Measurements from ENCODE around the gene ETS2.

Gene ETS2

DNA sequence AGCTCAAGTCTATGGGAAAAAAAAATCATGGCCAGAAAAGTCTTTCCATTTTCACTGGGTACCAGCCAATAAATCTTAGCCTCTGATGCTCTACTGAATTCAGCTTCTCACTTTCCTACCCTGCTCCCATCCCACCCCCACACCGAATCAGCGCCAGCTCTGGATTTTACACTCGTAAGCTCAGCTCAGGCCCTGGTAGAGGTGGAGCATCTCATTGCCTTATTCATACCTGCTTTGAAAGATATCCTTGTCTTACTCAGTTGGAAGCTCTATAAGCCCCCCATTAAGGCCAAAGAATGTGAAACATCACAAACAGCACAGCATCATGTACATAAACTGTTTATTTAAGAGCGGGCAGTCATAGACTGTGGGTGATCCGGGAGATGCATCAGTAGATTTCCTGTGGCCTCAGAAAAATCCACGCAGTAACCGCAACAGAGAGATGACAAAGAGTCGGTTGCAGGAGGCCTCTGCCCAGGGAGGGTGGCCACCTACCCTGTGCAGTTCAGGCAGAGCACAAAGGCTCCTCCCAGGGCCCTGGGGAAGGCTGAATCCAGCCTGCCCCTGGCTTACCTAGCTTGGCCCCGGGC is 36.4 kb upstream of the ETS2 start:
- Mint-ChIP-seq H3K4me1 (peaks cover 19% of the 10 kb centered on the region), H3K27ac (no peak overlapping the region), H3K27me3 (ENCODE audit: low read depth, poor library complexity) (peaks cover 9% of the 10 kb centered on the region), H3K9me3 (peaks cover 17% of the 10 kb centered on the region), H3K36me3 (ENCODE audit: low read depth) (peaks cover 6% of the 10 kb centered on the region), H3K4me3 (no peak overlapping the region)
- TF ChIP-seq, protein P1, sequence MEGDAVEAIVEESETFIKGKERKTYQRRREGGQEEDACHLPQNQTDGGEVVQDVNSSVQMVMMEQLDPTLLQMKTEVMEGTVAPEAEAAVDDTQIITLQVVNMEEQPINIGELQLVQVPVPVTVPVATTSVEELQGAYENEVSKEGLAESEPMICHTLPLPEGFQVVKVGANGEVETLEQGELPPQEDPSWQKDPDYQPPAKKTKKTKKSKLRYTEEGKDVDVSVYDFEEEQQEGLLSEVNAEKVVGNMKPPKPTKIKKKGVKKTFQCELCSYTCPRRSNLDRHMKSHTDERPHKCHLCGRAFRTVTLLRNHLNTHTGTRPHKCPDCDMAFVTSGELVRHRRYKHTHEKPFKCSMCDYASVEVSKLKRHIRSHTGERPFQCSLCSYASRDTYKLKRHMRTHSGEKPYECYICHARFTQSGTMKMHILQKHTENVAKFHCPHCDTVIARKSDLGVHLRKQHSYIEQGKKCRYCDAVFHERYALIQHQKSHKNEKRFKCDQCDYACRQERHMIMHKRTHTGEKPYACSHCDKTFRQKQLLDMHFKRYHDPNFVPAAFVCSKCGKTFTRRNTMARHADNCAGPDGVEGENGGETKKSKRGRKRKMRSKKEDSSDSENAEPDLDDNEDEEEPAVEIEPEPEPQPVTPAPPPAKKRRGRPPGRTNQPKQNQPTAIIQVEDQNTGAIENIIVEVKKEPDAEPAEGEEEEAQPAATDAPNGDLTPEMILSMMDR (IDR thresholded peaks at IDR 0.05), result no peak
- DNase-seq, result no peak

DNA sequence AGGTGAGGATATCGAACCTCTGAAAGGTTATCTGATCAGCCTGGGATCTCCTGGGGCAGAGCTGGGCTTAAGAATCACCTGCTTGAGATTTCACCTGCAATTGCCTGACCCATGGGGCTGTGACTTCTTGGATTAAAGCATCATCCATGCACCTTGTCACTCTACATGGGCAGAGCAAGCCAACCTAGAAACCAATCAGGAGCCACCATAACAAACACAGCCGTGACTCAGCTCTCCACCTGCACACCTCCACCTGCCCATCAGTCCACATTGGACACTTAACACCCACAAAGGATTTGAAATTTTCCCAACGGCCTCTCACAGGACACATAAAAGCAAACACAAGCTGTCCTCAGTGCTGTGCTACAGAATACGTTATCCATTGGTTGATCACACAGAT is 35.1 kb upstream of the ETS2 start:
- peak overlapping the region; percentile 84 for H3K27ac Mint-ChIP-seq
- H3K36me3 Mint-ChIP-seq (ENCODE audit: low read depth), result peaks cover 6% of the 10 kb centered on the region
- no peak overlapping the region for H3K4me3 Mint-ChIP-seq
- H3K4me1 Mint-ChIP-seq, result peaks cover 19% of the 10 kb centered on the region
- peaks cover 4% of the 10 kb centered on the region for H3K27me3 Mint-ChIP-seq (ENCODE audit: low read depth, poor library complexity)
- no peak for DNase-seq
- peaks cover 10% of the 10 kb centered on the region for H3K9me3 Mint-ChIP-seq
- TF ChIP-seq, protein P1 (IDR thresholded peaks at IDR 0.05), result no peak

DNA sequence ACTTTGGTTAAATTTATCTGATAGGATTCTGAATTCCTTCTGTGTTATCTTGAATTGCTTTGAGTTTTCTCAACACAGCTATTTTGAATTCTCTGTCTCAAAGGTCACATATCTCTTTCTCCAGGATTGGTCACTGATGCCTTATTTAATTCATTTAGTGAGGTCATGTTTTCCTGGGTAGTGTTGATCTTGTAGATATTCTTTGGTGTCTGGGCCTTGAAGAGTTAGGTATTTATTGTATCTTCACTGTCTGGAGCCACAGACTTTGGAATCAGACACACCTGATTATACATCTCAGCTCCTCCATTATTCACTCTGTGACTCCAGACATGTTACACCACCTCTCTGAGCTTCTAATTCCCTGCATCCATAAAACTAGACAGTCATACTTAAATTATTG is 34.2 kb upstream of the ETS2 start:
- Mint-ChIP-seq H3K4me3 (no peak overlapping the region), H3K27ac (no peak overlapping the region), H3K9me3 (peaks cover under 1% of the 10 kb centered on the region), H3K27me3 (ENCODE audit: low read depth, poor library complexity) (peaks cover 4% of the 10 kb centered on the region), H3K4me1 (peaks cover 19% of the 10 kb centered on the region), H3K36me3 (ENCODE audit: low read depth) (no peaks in the 10 kb centered on the region)
- DNase-seq, result no peak
- TF ChIP-seq, protein P1 (IDR thresholded peaks at IDR 0.05), result no peak

DNA sequence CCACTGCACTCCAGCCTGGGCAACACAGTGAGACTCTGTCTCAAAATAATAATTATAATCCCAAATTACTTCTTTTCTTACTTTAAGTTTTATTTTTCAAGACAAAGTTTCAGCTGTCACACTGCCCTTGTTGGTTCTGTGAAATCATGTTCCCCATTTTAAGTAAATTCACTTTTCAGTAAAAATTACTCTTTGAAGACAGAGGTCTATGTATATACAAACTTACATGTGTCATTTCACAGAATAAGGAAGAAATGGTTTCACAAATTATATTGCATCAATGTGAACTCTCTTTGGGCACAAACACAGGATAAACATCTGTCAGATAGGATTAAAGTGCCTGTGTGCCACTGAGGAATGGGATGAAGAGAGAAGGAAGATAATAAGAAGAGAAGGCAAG is 33.1 kb upstream of the ETS2 start:
- no peak overlapping the region for H3K27ac Mint-ChIP-seq
- no peaks in the 10 kb centered on the region for H3K9me3 Mint-ChIP-seq

DNA sequence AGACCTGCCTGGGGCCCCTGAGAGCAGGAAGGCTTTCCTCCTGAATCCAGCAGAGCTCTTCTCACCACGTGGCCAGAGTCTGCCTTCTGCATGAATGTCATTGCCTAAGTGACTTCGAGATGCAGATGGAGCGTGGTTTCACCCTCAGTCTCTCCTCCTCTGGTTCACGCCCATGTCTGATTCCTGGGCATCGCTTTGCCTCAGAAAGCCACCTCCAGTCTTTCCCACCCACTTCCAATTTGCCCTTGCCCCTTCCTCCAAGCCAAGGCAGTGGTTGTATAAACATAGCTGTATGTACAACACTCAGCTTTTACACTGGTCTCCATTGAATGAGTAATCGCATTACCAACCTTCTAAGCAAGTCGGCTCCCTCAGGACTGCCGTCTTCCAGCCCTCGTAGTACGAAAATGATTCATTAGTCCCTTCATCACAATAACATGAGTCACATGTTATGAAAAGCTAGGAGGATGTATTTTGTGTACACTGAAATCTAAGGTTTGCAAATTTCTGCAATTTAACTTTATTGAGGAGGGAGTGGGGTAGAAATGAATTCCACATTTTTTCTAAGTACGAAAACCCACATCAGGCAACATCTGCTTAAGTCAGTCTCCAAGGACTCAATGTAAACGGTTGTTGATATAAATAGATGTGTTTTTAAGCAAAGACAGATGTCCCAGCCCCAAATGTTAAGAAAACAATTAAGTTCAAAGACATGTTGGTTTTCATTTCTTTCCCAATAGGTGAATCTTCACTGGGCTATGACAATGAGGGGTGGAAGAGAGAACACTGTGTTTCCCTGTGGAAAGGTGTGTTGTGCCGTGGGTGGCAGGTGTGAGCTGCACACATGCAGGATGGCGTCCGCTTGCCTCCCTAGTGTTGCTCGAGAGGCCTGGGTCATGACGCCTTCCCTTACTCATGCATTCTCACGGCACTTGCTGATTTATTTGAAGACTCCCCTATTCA is 32.3 kb upstream of the ETS2 start:
- Mint-ChIP-seq H3K9me3 (peaks cover 3% of the 10 kb centered on the region), H3K36me3 (ENCODE audit: low read depth) (no peaks in the 10 kb centered on the region), H3K4me1 (peaks cover 19% of the 10 kb centered on the region), H3K27ac (peak overlapping the region; percentile 70), H3K4me3 (no peak overlapping the region), H3K27me3 (ENCODE audit: low read depth, poor library complexity) (peaks cover 8% of the 10 kb centered on the region)
- no peak for DNase-seq
- TF ChIP-seq, protein P1 (IDR thresholded peaks at IDR 0.05), result no peak

More for the DNA sequence above, 33.1 kb upstream of the ETS2 start:
- Mint-ChIP-seq H3K27me3 (ENCODE audit: low read depth, poor library complexity) (peaks cover 4% of the 10 kb centered on the region), H3K4me3 (no peak overlapping the region), H3K4me1 (peaks cover 19% of the 10 kb centered on the region), H3K36me3 (ENCODE audit: low read depth) (no peaks in the 10 kb centered on the region)
- DNase-seq, result no peak
- TF ChIP-seq, protein P1 (IDR thresholded peaks at IDR 0.05), result no peak

Data from nephron progenitor cell (in vitro differentiated cells).